HG03135 (cell line): ENCODE results near the gene DCAF5.
"Not testable (repeated sequence)": the region's sequence is repeated elsewhere in the genome, so short reads cannot be mapped to it uniquely, and the experiment has no call there.

Source experiments
- ATAC-seq: cut with Tn5 transposase; IDR thresholded peaks from one replicate; pipeline ENCODE4 v1.9.1; 2021; ENCODE audit warnings: mild to moderate bottlenecking, moderate library complexity; ENCODE audit not compliant: unreplicated experiment

DCAF5 gene

DNA sequence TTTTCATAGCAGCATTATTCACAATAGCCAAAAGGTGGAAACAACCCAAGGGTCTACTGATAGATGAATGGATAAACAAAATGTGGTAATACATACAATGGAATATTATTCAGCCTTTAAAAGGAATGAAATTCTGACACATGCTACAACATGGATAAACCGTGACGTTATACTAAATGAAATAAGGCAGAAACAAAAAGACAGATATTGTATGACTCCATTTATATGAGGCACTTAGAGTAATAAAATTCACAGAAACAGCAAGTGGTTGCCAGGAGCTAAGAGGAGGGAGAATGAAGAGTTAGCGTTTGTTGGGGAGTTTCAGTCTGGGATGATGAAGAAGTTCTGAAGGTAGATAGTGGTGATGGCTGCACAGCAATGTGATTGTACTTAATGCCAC lies 76.6 kb downstream of the DCAF5 start:
- no peak for ATAC-seq

DNA sequence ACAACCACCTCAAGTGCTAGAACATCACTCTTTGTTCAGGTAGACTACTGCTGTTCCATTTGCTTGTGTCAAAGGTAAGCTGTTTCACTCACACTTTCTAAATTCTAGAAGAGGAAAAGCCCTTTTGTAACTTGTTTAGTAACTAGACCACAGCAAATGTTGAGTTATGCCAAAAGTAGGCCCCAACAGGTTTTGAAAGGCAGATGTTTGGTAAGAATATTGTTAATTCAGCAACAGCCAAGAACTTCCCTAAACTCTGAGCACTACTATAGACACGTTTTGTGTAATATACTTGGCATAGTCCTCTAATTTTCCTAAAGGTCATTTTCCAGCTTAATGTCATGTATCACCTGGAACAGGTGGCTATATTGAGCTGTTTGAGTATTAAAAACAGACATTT lies 79.0 kb downstream of the DCAF5 start:
- ATAC-seq, result no peak

DNA sequence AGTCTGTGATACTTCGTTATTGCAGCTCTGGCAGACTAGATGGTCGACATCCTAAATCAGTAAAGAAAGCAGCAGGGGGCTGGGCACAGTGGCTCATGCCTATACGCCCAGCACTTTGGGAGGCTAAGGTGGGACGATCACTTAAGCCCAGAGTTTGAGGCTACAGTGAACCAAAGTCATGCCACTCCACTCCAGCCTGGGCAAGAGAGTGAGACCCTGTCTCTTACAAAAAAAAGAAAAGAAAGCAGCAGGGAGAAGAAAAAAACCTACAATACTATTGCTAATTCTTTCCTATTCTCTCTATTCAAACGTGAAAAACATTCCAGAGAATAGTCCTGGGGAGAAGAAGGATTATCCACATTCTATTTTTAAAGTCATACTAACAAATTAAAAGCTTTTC lies 79.5 kb downstream of the DCAF5 start:
- no peak for ATAC-seq

DNA sequence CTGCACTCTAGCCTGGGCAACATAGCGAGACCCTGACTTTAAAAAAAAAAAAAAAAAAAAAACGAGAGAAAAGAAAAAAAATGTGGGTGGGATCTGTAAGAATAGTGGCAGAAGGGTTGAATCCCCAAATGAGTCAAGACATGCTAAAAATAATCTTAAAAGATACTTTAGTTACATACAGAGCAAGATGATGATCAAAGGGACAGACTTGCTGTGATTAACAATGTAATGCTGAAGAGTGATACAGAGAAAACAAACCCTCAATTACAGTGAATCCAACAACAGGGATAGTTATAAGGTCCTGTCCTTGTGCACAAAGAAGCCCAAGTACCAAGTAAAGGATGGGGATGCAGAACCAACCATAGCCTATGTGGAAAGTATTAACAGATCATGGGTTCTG lies 80.3 kb downstream of the DCAF5 start:
- ATAC-seq, result no peak

DNA sequence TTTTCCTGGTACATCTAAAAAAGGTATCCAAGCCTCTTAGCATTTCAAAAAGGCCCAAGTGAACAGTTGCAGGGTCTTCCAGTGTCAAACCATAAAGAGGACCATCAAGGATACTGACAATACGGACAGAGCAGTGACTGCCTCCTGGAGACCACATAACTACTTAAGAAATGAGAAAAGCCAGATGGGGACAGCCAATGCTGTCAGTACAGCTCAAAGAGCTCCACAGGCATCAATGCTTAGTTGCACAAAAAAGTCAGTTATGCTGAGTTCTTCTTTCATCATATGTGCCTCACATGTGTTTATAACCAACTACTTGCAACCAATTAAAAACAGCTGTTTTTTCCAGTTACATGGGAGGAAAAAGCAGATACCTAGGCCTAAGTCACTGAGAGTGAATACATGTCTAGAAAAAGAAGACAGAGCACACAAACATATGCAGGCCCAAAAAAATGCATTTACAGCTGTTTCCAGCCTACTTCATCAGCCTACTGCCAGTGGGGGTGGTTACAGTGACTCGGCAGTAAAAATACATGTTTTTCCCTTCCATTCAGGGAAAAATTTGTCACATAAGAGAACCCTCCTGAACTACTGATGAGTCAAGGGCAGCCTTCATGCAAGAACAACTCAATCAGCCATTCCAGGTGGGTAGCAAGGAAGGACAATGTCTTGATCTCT lies 84.0 kb downstream of the DCAF5 start:
- ATAC-seq, result no peak

DNA sequence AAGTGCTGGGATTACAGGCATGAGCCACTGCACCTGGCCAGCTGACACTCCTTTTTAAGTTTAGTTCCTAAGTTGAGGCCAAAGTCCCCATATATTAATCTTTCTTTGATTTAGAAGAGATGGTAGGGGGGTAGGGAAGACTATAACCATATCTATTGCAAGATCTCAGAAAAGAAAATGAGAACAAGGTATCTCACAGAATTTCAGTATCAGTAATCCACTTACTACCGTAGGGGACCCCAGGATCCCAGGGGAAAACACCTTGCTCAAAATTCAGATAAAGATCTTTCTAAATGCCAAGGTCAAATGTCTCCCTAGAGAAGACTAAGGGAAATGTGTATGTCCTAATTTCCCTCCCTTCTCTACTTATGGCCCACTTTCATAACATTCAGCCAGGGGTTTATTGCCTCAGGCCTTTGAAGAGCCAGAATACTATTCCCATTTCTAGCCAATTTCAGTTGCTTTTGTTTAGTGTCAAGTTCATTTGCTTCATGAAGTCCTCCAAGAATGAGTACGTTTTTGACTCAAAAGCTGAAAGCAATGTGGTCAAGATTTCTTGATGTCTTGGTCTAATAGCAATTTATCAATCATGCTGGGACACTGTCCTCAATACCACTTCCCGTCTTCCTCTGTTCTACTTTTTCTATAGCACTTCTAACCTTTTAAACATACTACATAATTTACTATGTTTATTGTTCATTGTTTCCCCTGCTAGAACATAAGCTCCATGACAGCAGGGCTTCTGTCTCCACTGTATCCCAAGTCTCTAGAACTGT lies 86.3 kb downstream of the DCAF5 start:
- ATAC-seq, result no peak

DNA sequence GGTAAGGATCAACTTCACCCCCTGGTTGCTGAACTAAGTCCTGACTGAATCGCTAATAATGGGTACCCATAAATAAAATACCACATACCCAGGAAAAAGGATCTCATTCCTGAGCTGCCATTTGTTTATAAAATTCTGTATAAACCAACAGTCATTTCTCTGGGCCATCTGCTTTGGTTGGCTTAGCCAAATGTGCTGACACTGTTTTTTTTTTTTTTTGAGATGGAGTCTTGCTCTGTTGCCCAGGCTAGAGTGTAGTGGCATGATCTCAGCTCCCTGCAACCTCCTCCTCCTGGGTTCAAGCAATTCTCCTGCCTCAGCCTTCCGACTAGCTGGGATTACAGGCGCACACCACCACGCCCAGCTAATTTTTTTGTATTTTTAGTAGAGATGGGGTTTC lies 87.0 kb downstream of the DCAF5 start:
- ATAC-seq, result not testable (repeated sequence)

DNA sequence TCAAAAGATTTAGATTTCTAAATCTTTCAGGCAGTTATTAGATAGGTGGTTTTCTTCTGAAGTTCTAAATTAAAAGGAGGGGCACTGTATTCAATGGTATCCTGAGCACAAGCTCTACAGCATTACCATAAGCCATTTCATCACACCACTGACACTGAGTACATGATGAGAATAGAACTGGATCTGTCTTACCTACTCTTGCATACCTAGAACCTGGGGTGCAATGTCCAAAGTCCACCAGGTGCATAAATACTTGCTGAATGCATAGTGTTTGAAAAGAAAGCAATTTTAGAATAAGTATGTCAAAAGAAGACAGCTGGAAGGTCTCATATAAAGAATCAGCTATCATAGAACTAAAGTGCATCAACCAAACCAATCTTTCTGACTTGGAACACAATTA lies 88.3 kb downstream of the DCAF5 start:
- ATAC-seq, result no peak

DNA sequence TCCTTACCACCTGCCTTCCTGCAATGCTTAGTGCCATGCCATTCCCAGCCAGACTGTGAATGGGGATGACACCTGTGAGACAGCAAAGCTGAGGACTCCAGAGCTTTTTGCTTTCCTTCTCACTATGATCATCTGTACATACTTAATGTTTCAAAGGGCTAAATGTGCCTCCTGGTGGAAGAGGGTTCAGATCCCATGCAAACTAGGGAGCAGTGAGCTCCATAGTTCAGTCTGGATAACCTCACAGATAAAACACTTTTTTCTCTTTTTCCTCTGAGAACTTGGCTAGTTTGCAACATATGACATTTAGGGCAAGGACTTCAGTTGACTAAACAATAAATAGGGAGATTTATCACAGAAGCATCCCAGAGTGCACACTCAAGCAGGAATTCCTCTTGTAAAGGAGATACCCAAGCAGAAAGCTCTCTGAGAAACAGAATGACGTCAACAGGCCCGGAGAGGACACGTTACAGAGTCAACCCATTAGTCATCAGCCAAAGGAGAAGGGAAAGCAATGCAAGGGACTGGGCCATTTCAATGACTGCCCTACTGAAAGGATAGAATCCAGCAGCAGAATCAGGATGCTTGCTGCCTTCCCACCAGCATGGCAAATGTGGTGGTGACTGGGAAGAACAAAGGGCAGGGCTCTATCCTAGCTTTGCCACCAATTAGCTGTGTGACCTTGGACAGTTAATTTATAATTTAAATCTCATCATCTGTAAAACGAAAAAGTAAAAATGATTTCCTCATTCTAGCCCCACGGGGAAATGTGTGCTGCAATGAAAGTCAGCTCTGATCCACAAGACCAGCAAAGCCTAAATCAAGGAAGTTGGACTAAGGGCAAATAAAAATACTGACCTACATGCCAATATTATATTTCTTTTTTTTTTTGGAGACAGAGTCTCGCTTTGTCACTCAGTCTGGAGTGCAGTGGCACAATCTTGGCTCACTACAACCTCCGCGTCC lies 93.0 kb downstream of the DCAF5 start:
- ATAC-seq, result no peak

DNA sequence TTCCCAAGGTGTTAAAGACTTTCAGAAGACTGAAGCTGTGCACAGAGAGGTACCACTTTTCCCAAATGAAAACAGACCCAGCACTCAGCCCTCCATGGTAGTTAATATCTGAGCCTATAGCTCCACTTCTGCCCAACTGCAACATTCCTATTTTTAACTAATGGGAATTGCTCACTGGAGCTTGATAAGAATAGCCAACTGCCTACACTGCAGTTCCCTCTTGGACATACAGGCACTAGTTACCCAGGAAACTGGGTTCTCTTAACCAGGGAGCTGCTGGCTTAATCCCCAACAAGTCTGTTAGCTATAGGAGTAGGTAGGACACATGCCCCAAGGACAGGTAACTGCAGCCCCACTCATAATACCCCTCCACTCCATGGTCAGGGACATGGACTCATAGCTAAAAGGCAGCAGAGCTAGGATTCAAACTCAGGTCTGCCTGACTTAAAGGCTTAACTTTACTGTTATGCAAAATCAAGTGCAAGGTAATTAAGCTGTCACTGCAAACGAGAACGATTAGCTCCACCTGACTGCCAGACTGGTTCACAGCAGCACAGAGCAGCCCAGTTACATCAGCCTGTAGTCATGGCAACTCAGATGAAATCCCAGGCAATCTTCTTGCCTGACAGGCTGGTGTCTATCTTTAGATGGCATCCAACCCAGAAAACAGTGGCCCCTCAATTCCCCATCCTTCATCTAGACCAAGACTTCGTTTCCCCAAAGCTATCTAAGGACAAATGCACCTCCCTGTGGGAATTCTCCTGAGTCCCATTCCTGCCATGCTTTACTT lies 96.7 kb downstream of the DCAF5 start:
- ATAC-seq, result no peak

DNA sequence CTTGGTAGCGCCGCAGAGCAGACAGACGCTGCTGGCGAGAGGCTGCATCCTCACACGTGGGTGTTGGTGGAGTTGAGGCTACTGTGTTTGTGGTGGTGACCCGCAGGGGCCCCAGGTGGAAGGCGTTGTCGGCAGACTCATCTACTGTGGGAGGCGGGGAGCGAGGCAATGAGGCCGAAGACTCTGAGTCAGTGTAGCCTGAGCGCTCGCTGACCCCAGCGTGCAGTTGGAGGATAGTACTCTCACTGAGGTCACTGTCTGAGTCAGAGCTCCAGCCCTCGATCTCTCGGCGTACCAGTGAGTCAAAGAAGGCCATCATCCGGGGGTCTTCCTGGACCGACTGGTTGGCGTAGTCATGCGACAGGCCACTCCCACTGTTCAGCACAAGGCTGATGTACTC lies 97.8 kb downstream of the DCAF5 start:
- ATAC-seq, result no peak

DNA sequence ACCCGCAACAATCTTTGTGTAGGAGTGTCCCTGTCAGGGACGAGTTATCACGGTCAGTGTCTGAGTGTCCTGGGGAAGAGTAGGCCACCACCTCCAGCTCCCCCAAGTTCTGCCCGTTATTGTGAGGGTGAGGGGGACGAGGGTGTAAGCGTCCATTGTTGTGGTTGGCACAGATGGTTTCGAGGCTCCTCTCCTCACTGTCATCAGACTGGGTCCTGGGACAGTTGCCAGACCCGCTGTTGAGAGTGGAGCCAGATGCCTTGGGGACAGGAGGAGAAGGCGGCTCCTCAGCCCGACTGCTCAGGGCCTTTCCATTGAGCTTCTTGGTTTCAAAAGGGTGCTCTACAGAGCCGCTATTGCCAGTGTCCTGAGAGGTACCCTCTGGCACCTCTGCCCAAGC lies 98.9 kb downstream of the DCAF5 start:
- ATAC-seq, result no peak

DNA sequence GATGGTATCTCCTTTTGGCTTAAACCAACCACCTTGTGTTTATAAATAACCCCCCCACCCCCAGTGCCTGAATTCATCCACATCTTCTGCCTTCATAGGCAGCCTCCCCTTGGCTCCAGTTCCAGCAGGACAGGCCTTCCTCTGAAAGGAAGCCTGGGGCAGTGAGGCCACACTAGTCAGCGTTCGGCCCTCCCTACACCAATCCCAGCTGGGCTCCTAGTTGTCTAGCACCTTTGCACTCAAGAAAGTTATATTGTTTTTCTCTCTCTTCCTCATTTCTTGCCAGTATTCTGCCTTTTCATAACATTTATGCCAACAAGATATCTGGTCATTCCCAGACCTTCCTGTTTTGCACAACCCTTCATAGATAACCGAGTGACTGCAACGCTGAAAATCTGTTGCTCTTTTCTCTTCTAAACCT lies 100.7 kb downstream of the DCAF5 start:
- ATAC-seq, result no peak

DNA sequence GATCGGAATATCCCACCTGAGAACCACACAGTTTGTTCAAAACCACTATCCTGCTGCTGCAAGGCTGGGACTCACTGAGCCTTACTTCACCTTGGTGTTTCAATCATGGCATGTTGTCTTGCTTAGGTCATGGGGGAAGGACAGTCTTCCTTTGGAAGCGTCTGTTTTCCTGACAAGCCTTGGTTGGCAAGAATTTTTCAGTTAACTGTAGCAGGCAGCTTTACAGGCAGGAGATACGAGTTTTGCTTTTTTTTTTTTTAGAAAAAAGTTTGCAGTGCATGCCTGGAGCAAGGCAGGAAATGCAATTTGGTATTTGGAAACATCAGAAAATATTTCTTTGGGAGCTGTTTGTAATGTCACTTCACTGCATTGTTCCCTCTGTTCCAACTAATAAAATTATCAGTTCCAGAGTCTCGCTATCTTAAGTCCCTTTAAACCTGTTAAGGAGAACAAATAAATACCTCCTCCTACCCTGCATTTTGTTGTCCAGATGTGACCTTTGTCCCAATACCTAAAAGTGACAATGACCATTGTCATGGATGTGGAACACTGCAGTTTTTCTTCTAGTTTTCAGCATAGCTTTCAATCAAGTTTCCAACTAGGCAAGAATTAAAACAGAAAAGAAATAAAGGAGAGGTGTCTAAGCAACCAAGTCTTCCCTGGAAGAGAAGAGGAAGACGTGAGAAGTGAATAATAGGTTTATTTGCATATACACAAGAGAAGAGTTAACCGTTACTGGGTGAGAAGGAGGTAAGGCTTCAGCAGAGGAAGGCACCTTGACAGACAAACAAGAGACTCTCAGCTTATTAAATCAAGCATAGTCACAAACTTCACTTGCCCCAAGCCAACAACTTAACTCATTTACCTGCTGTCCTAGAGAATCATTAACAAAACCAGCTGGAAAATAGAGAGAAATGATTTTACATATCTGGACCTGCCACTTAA lies 102.4 kb downstream of the DCAF5 start:
- ATAC-seq, result no peak

DNA sequence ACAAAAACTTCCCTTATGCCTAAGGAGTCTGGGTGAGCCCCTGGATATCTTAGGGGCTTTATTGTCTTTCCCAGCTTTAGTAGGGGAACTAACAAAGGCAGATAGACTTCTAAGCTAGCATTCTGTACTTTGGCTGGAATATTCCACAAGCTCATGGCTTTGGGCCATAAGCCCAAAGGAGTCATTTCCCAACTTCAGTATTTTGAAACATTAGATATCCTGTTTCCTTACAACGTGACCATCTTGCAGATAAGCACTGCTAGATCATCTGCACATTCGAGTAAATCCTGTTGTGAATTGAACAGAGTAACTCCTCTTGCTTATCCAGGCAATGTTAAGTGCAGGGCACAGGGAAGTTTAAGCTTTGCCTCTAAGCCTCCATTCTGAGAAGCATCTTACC lies 103.2 kb downstream of the DCAF5 start:
- ATAC-seq, result no peak

DNA sequence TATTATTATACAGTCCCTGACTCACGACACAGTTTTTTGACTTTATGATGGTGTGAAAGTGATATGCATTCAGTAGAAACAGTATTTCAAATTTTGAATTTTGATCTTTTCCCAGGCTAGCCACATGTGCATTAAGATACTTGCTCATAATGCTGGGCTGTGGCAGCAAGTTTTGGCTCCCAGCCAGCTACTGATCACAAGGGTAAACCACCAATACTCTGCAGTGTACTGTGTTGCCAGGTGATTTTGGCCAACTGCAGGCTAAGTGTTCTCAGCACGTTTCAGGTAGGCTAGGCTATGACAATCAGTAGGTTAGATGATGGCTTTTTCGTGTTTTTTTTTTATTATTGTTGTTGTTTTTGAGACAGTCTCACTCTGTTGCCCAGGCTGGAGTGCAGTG lies 104.5 kb downstream of the DCAF5 start:
- ATAC-seq, result no peak

DNA sequence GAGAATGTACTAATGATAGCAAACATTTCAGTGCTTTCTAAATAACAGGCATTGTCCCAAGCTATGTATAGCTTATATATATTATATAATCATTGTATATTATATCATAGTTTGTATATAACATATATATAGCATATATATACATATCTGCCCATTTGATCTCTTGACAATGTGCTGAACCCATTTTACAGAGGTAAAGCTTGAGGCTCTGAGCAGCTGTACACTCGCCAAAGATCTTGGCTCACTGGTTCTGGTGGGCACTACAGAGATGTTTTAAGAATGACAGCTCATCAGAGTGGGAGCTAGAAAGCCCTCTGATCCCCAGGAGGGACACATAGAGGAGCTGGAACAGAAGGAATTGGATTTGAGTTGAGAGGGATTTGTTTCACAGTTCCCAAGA lies 105.7 kb downstream of the DCAF5 start:
- ATAC-seq, result no peak

DNA sequence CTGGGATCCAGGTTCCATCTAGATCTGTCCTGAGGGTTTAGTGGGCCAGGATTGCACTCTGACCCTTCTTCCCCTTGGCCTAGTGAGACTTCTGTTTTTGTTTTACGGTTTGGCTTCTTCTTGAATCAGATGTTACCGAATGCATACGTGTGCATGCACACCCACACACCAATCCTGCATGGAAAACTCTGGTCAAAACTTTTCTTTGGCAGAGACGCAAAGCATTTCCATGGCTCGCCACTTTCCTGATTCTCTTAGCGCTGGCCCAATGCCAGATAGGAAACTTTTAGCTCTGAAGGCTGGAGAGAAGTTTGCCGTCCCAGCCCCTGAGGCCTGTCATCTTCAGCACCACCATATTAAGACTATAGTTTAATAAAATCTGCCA lies 106.5 kb downstream of the DCAF5 start:
- ATAC-seq, result no peak

DNA sequence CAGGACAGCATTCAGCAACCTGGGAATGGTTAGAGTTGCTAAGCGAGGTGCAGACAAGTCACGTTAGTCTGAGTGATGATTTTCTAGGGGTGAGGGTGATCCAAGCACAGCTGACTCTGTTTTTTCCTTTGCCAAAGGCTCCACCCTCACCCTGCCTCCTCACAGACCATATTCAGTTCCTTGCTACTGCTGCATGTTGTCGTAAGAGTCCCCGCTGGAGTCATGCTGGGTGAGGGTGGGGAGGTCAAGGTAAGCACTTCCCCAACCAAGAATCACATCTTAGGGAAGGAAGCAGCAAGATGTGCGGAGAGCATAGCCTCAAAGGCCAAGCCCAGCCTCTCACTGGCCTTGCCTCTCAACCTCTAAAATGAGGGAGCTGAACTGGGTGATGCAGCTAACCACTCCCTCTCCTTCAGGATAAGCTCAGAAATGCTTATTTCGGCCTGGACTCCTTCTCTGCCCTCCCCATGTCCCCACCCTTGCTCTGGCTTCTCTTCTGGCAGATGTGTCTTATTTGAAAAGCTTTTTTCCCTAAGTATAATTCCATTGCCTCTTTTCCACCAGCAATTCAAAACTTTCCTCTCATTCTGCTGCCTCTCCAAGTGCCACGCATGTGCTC lies 107.0 kb downstream of the DCAF5 start:
- no peak for ATAC-seq
